DOHH2 (cell line): Measurements from ENCODE around the gene POLR3K.
A peak's percentile ranks its signal among the peaks of the same experiment; 100 is the strongest.
"Not testable (repeated sequence)": the region's sequence is repeated elsewhere in the genome, so short reads cannot be mapped to it uniquely, and the experiment has no call there.

Experiments
- H3F3A ChIP-seq: fragments of 200-600 bp; sonication (generic), shearing (Covaris generic); 2 replicates; pipeline ENCODE4 v1.6.0; 2016; ENCODE audit warnings: antibody characterized with exemption, mild to moderate bottlenecking; ENCODE audit not compliant: control insufficient read depth, insufficient read depth
- H3K27ac ChIP-seq: fragments of 200-600 bp; sonication (generic); 2 replicates; pipeline ENCODE4 v1.5.1; 2014; ENCODE audit warnings: low read depth, mild to moderate bottlenecking, low read length, moderate library complexity
- H3K27me3 ChIP-seq: fragments of 200-600 bp; sonication (generic); 2 replicates; pipeline ENCODE4 v1.6.1; 2014; ENCODE audit warnings: mild to moderate bottlenecking, low read length, mixed read lengths; ENCODE audit not compliant: control insufficient read depth
- H3K36me3 ChIP-seq: fragments of 200-600 bp; sonication (generic); 2 replicates; pipeline ENCODE4 v1.6.1; 2014; ENCODE audit warnings: mild to moderate bottlenecking, low read length, moderate library complexity, mixed read lengths; ENCODE audit not compliant: control insufficient read depth
- H3K4me1 ChIP-seq: fragments of 200-600 bp; sonication (generic); 2 replicates; pipeline ENCODE4 v1.6.1; 2014; ENCODE audit warnings: mild to moderate bottlenecking, low read length, mixed read lengths; ENCODE audit not compliant: control insufficient read depth
- H3K4me2 ChIP-seq: fragments of 200-600 bp; sonication (generic); 2 replicates; pipeline ENCODE4 v1.6.0; 2014; ENCODE audit warnings: mild to moderate bottlenecking, low read length, moderate library complexity
- H3K4me3 ChIP-seq: fragments of 200-600 bp; sonication (generic); 2 replicates; pipeline ENCODE4 v1.5.1; 2014; ENCODE audit warnings: mild to moderate bottlenecking, low read length, mixed read lengths
- H3K79me2 ChIP-seq: fragments of 200-600 bp; sonication (generic); 2 replicates; pipeline ENCODE4 v1.6.1; 2014; ENCODE audit warnings: mild to moderate bottlenecking, low read length, mixed read lengths; ENCODE audit not compliant: control insufficient read depth
- H3K9me2 ChIP-seq: fragments of 200-600 bp; sonication (generic); replicated peaks from 2 replicates; pipeline ENCODE4 v1.6.1; 2014; ENCODE audit warnings: mild to moderate bottlenecking, low read length, mixed read lengths; ENCODE audit not compliant: control insufficient read depth
- H3K9me3 ChIP-seq: fragments of 200-600 bp; sonication (generic); 2 replicates; pipeline ENCODE4 v1.6.1; 2014; ENCODE audit warnings: antibody characterized with exemption, low read length, mixed read lengths; ENCODE audit not compliant: control insufficient read depth, insufficient read depth
- H4K20me1 ChIP-seq: fragments of 200-600 bp; sonication (generic); 2 replicates; pipeline ENCODE4 v1.6.0; 2014; ENCODE audit warnings: low read depth, mild to moderate bottlenecking, antibody characterized with exemption, low read length, moderate library complexity; ENCODE audit not compliant: control insufficient read depth, insufficient read depth
- CTCF ChIP-seq: fragments of 200-600 bp; sonication (generic); IDR thresholded peaks from one replicate; pipeline ENCODE4 v1.5.1; 2014; ENCODE audit warnings: antibody characterized with exemption, mild to moderate bottlenecking, low read depth, low read length; ENCODE audit not compliant: poor library complexity, severe bottlenecking
- EZH2phosphoT487 ChIP-seq: fragments of 200-600 bp; sonication (generic); IDR thresholded peaks from 2 replicates; pipeline ENCODE4 v1.6.1; 2017; ENCODE audit warnings: borderline replicate concordance, mild to moderate bottlenecking, antibody characterized with exemption, low read length, moderate library complexity, mixed read lengths

Gene POLR3K

GRCh38 chr16:54237-54581, 801 bp upstream of the POLR3K start:
- H3K4me2 ChIP-seq = peak overlapping the region; percentile 74
- no peaks in the 10 kb centered on the region for H3K9me2 ChIP-seq
- no peaks in the 10 kb centered on the region for H3K27me3 ChIP-seq
- peaks cover 22% of the 10 kb centered on the region for H3K4me1 ChIP-seq
- peaks cover 3% of the 10 kb centered on the region; the same call in 1 of the 2 replicates for H3F3A ChIP-seq
- H4K20me1 ChIP-seq = 0 out of 2 replicates have a peak, but pooled peaks cover 10% of the 10 kb centered on the region
- peak overlapping the region; percentile 83 for H3K4me3 ChIP-seq
- TF ChIP-seq CTCF = no peak
- TF ChIP-seq EZH2phosphoT487 = no peak
- H3K27ac ChIP-seq = peak overlapping the region; percentile 56
- peaks cover 62% of the 10 kb centered on the region for H3K79me2 ChIP-seq
- H3K36me3 ChIP-seq = peaks cover 74% of the 10 kb centered on the region
- no peaks in the 10 kb centered on the region for H3K9me3 ChIP-seq

- peaks cover 3% of the 10 kb centered on the region; the same call in 1 of the 2 replicates for H3F3A ChIP-seq
- H3K4me2 ChIP-seq = peak overlapping the region; percentile 55
- 0 out of 2 replicates have a peak, but pooled peaks cover 10% of the 10 kb centered on the region for H4K20me1 ChIP-seq
- TF ChIP-seq EZH2phosphoT487 (no peak), CTCF (no peak)
- peaks cover 60% of the 10 kb centered on the region for H3K36me3 ChIP-seq
- no peaks in the 10 kb centered on the region for H3K9me2 ChIP-seq
- peak overlapping the region; percentile 83 for H3K4me3 ChIP-seq
- H3K27ac ChIP-seq = no peak overlapping the region
- H3K9me3 ChIP-seq = no peaks in the 10 kb centered on the region
- no peaks in the 10 kb centered on the region for H3K27me3 ChIP-seq
- peaks cover 22% of the 10 kb centered on the region for H3K4me1 ChIP-seq
- H3K79me2 ChIP-seq = peaks cover 80% of the 10 kb centered on the region
Measured at GRCh38 chr16:50769-51591, 2.4 kb downstream of the POLR3K start.

GRCh38 chr16:47234-47633, 6.2 kb downstream of the POLR3K start:
- peaks cover 69% of the 10 kb centered on the region for H3K79me2 ChIP-seq
- no peak overlapping the region for H3K4me2 ChIP-seq
- no peak overlapping the region for H3K4me3 ChIP-seq
- no peaks in the 10 kb centered on the region for H3K9me3 ChIP-seq
- H3K36me3 ChIP-seq = peaks cover 78% of the 10 kb centered on the region
- no peak overlapping the region for H3K27ac ChIP-seq
- no peaks in the 10 kb centered on the region for H3K27me3 ChIP-seq
- H3F3A ChIP-seq = no peaks in the 10 kb centered on the region
- TF ChIP-seq CTCF = no peak
- no peak for TF ChIP-seq EZH2phosphoT487
- H3K4me1 ChIP-seq = peaks cover 17% of the 10 kb centered on the region
- H3K9me2 ChIP-seq = no peaks in the 10 kb centered on the region
- peaks cover 19% of the 10 kb centered on the region; the same call in 1 of the 2 replicates for H4K20me1 ChIP-seq

GRCh38 chr16:46510-46909, 6.9 kb downstream of the POLR3K start:
- H3K27me3 ChIP-seq, H3K4me3 ChIP-seq, H3K4me2 ChIP-seq, H3F3A ChIP-seq, H3K27ac ChIP-seq, H3K9me2 ChIP-seq, H3K9me3 ChIP-seq: not testable (repeated sequence)
- Histone ChIP-seq H3K79me2 (peaks cover 67% of the 10 kb centered on the region), H3K4me1 (peaks cover 12% of the 10 kb centered on the region), H3K36me3 (peaks cover 79% of the 10 kb centered on the region), H4K20me1 (peaks cover 18% of the 10 kb centered on the region; the same call in 1 of the 2 replicates)
